Muscle of leg (tissue), 11 donors: ENCODE measurements around the gene RASA4B. TPM values are rescaled to one million over a fixed set of nuclear protein-coding genes. Genes with fewer than 3 reads are reported as not detected.

Experiments used
- DNase-seq: peaks from one replicate; pipeline ENCODE4 v3.0.0; 2013
- H3K27ac ChIP-seq: one replicate; pipeline ENCODE4 v1.5.1; 2013; ENCODE audit warnings: mild to moderate bottlenecking, low read length, control low read depth
- H3K27me3 ChIP-seq: one replicate; pipeline ENCODE4 v1.6.1; 2013; ENCODE audit warnings: low read length; ENCODE audit not compliant: control insufficient read depth, insufficient read depth
- H3K36me3 ChIP-seq: one replicate; pipeline ENCODE4 v1.6.1; 2013; ENCODE audit warnings: low read length; ENCODE audit not compliant: control insufficient read depth, insufficient read depth
- H3K4me1 ChIP-seq: one replicate; pipeline ENCODE4 v1.6.1; 2013; ENCODE audit warnings: low read length; ENCODE audit not compliant: control insufficient read depth, insufficient read depth
- H3K4me3 ChIP-seq: one replicate; pipeline ENCODE4 v1.5.1; 2013; ENCODE audit warnings: low read length, control low read depth
- H3K9me3 ChIP-seq: replicated peaks from 2 replicates; pipeline ENCODE4 v1.6.1; 2013; ENCODE audit warnings: low read depth, low read length; ENCODE audit not compliant: control insufficient read depth
- WGBS: methylation state at CpG from one replicate; pipeline ENCODE4 v1.1.5; 2013; ENCODE audit warnings: missing lambda C conversion rate; ENCODE audit not compliant: insufficient coverage; 5-methylcytosine and 5-hydroxymethylcytosine counted together
- polyA plus RNA-seq, 8 donors: library from polyadenylated mRNA; unstranded; fragments of 120-200 nt; gene quantifications; one replicate each; pipeline versions ENCODE4 v1.2.1 to v1.2.3, GENCODE V29; 2013; ENCODE audit warnings: inconsistent platforms in 1 of 8, low replicate concordance in 1 of 8; ENCODE audit not compliant: insufficient read length in 8 of 8, insufficient read depth in 1 of 8
- total RNA-seq: library from RNA; stranded (reverse); fragments of 120-200 nt; gene quantifications from one replicate; pipeline ENCODE4 v1.2.4, GENCODE V29; 2013

Gene RASA4B
- total and polyA plus RNA-seq, 9 donors, result 7.1 to 26.7 (median 12.7) TPM

- WGBS, result 48% methylated on average over 10 of the region's 17 CpGs
- Histone ChIP-seq H3K27me3 (no peaks in the 10 kb centered on the region), H3K4me1 (peaks cover 9% of the 10 kb centered on the region), H3K4me3 (no peak overlapping the region), H3K9me3 (no peaks in the 10 kb centered on the region), H3K27ac (no peak overlapping the region), H3K36me3 (peaks cover 21% of the 10 kb centered on the region)
- peak; percentile 54 for DNase-seq
These were observed 77.4 kb downstream of the RASA4B start for GRCh38 chr7:102439963-102440795.

- Histone ChIP-seq H3K36me3 (peaks cover 11% of the 10 kb centered on the region), H3K27me3 (no peaks in the 10 kb centered on the region), H3K27ac (no peak overlapping the region), H3K9me3 (no peaks in the 10 kb centered on the region), H3K4me1 (peaks cover 30% of the 10 kb centered on the region), H3K4me3 (no peak overlapping the region)
- WGBS, result 84% methylated on average over 6 of the region's 10 CpGs
- DNase-seq, result no peak
These were observed 81.5 kb downstream of the RASA4B start for GRCh38 chr7:102436118-102436517.

- H3K27me3 ChIP-seq, result no peaks in the 10 kb centered on the region
- WGBS, result 20% methylated on average over 6 of the region's 9 CpGs
- DNase-seq, result peak; percentile 33
- H3K4me3 ChIP-seq, result peak overlapping the region; percentile 80
- no peaks in the 10 kb centered on the region for H3K9me3 ChIP-seq
- peaks cover 22% of the 10 kb centered on the region for H3K4me1 ChIP-seq
- H3K27ac ChIP-seq, result peak overlapping the region; percentile 59
- peaks cover 4% of the 10 kb centered on the region for H3K36me3 ChIP-seq
These were observed 83.5 kb downstream of the RASA4B start for GRCh38 chr7:102434039-102434486.

GRCh38 chr7:102433219-102434038 lies 84.1 kb downstream of the RASA4B start, which contains the start of gene ORAI2:
TSS of gene ORAI2 (plus strand) at chr7:102433575. CDS start at chr7:102438957, 5,382 bp downstream.
- Histone ChIP-seq H3K27me3 (no peaks in the 10 kb centered on the region), H3K27ac (peak within 1 kb of the TSS; percentile 65), H3K36me3 (no peaks in the 10 kb centered on the region), H3K9me3 (no peaks in the 10 kb centered on the region), H3K4me1 (peaks cover 22% of the 10 kb centered on the region), H3K4me3 (peak within 1 kb of the TSS; percentile 80)
- WGBS, result under 1% methylated on average over 58 of the region's 90 CpGs
- DNase-seq, result peak; percentile 88

Other genes starting within 250 kb of the RASA4B start
- gene SH2B2, start 230.9 kb downstream of the RASA4B start, total RNA-seq, result 4.4 TPM
- gene SH2B2, start 230.9 kb downstream of the RASA4B start, polyA plus RNA-seq, result 10 to 100 TPM in 6 of 8 donors, 1 to 10 TPM in 2; 8.7 to 16.4 (median 13.9) TPM
- gene SPDYE6, start 161.3 kb downstream of the RASA4B start, total RNA-seq, result not detected
- 1 to 10 TPM in 7 of 8 donors, under 1 TPM in 1; 0.85 to 4.9 (median 2.4) TPM for gene SPDYE6, start 161.3 kb downstream of the RASA4B start, polyA plus RNA-seq
- 26.4 TPM for gene PRKRIP1, start 121.4 kb downstream of the RASA4B start, total RNA-seq
- 10 to 100 TPM; 24.9 to 33.5 (median 29.4) TPM for gene PRKRIP1, start 121.4 kb downstream of the RASA4B start, polyA plus RNA-seq
- gene ORAI2, start 84.2 kb downstream of the RASA4B start, total RNA-seq, result 7.0 TPM
- gene ORAI2, start 84.2 kb downstream of the RASA4B start, polyA plus RNA-seq, result 10 to 100 TPM in 5 of 8 donors, 1 to 10 TPM in 3; 8.2 to 17.8 (median 11.8) TPM
- 12.1 TPM for gene ALKBH4, start 52.9 kb downstream of the RASA4B start, total RNA-seq
- gene ALKBH4, start 52.9 kb downstream of the RASA4B start, polyA plus RNA-seq, result 10 to 100 TPM in 4 of 8 donors, 1 to 10 TPM in 4; 7.4 to 12.2 (median 9.6) TPM
- 10.2 TPM for gene LRWD1, start 52.8 kb downstream of the RASA4B start, total RNA-seq
- gene LRWD1, start 52.8 kb downstream of the RASA4B start, polyA plus RNA-seq, result 10 to 100 TPM; 11.2 to 14.5 (median 12.9) TPM
- 45.7 TPM for gene POLR2J, start 38.9 kb downstream of the RASA4B start, total RNA-seq
- 10 to 100 TPM; 29.8 to 38.4 (median 33.5) TPM for gene POLR2J, start 38.9 kb downstream of the RASA4B start, polyA plus RNA-seq
- 2.8 TPM for gene UPK3BL2, start 25.9 kb upstream of the RASA4B start, total RNA-seq
- 10 to 100 TPM in 4 of 8 donors, 1 to 10 TPM in 3, under 1 TPM in 1; 0.82 to 18.3 (median 9.5) TPM for gene UPK3BL2, start 25.9 kb upstream of the RASA4B start, polyA plus RNA-seq
- gene SPDYE2, start 33.4 kb upstream of the RASA4B start, total RNA-seq, result 0.04 TPM
- 10 to 100 TPM in 1 of 8 donors, 1 to 10 TPM in 6, under 1 TPM in 1; 0.70 to 13.6 (median 3.3) TPM for gene SPDYE2, start 33.4 kb upstream of the RASA4B start, polyA plus RNA-seq
- 19.8 TPM for gene POLR2J3, start 54.8 kb upstream of the RASA4B start, total RNA-seq
- 10 to 100 TPM; 40.2 to 66.3 (median 55.7) TPM for gene POLR2J3, start 54.8 kb upstream of the RASA4B start, polyA plus RNA-seq
- 13.7 TPM for gene RASA4, start 99.0 kb upstream of the RASA4B start, total RNA-seq
- gene RASA4, start 99.0 kb upstream of the RASA4B start, polyA plus RNA-seq, result 10 to 100 TPM; 19.3 to 48.2 (median 34.4) TPM
- gene UPK3BL1, start 125.0 kb upstream of the RASA4B start, total RNA-seq, result 7.3 TPM
- gene UPK3BL1, start 125.0 kb upstream of the RASA4B start, polyA plus RNA-seq, result 10 to 100 TPM in 4 of 8 donors, 1 to 10 TPM in 4; 2.2 to 35.0 (median 8.9) TPM
- gene SPDYE2B, start 132.5 kb upstream of the RASA4B start, total RNA-seq, result not detected
- 1 to 10 TPM in 4 of 8 donors, under 1 TPM in 4; 0.26 to 3.9 (median 1.0) TPM for gene SPDYE2B, start 132.5 kb upstream of the RASA4B start, polyA plus RNA-seq
- 3.3 TPM for gene POLR2J2, start 153.9 kb upstream of the RASA4B start, total RNA-seq
- gene POLR2J2, start 153.9 kb upstream of the RASA4B start, polyA plus RNA-seq, result 1 to 10 TPM in 3 of 8 donors, under 1 TPM in 4, not detected in 1; 0.25 to 2.3 (median 0.75) TPM
- gene FAM185A, start 231.2 kb upstream of the RASA4B start, total RNA-seq, result 7.4 TPM
- 1 to 10 TPM; 4.3 to 6.4 (median 4.8) TPM for gene FAM185A, start 231.2 kb upstream of the RASA4B start, polyA plus RNA-seq